Activated CD8-positive, alpha-beta memory T cell treated with anti-CD3 and anti-CD28 coated beads for 48 hours (primary cell): Measurements from ENCODE around the gene SCNN1A.

Experiments
- DNase-seq, 3 experiments: peaks; one replicate each; pipeline ENCODE4 v3.0.0-alpha.2; 2020; ENCODE audit warnings: low read depth in 2 of 3, low spot score in 2 of 3

Gene SCNN1A

GRCh38 chr12:6297170-6297569, 78.2 kb downstream of the SCNN1A start:
- DNase-seq, result no peak
